DLD1 (cell line): Measurements from ENCODE around the gene MORN4.
"Not testable (repeated sequence)": the region's sequence is repeated elsewhere in the genome, so short reads cannot be mapped to it uniquely, and the experiment has no call there.

Experiments used
- in situ Hi-C: cut with HindIII; loops from 2 replicates; pipeline ENCODE4 v1.10.0; 2017; ENCODE audit warnings: low sequenced_read_pairs

MORN4 gene

GRCh38 chr10:97632949-97633884 lies at the start of gene MORN4:
Gene MORN4 (minus strand): TSS chr10:97633500. CDS start chr10:97619653, 13,847 bp downstream.
- in situ Hi-C loops, result no loop called here

GRCh38 chr10:97682042-97682441 lies 48.7 kb upstream of the MORN4 start:
- in situ Hi-C loops, result no loop called here

GRCh38 chr10:97679594-97679993 lies 46.3 kb upstream of the MORN4 start:
- in situ Hi-C loops, result no loop called here

- in situ Hi-C loops, result no loop called here
Observed at GRCh38 chr10:97676770-97677581, 43.7 kb upstream of the MORN4 start.

- in situ Hi-C loops, result no loop called here
Observed at GRCh38 chr10:97675222-97675621, 41.9 kb upstream of the MORN4 start.

GRCh38 chr10:97673736-97674525 lies 40.6 kb upstream of the MORN4 start:
- in situ Hi-C loops, result no loop called here

- in situ Hi-C loops, result no loop called here
Observed at GRCh38 chr10:97669571-97669970, 36.3 kb upstream of the MORN4 start.

- in situ Hi-C loops, result no loop called here
Observed at GRCh38 chr10:97667463-97667862, 34.2 kb upstream of the MORN4 start.

GRCh38 chr10:97666992-97667391 lies 33.7 kb upstream of the MORN4 start:
- in situ Hi-C loops, result no loop called here

GRCh38 chr10:97664282-97664850 lies 31.1 kb upstream of the MORN4 start:
- in situ Hi-C loops, result no loop called here

GRCh38 chr10:97659589-97659988 lies 26.3 kb upstream of the MORN4 start:
- in situ Hi-C loops, result no loop called here

- in situ Hi-C loops, result no loop called here
Observed at GRCh38 chr10:97656777-97657176, 23.5 kb upstream of the MORN4 start.

- in situ Hi-C loops, result no loop called here
Observed at GRCh38 chr10:97651773-97652172, 18.5 kb upstream of the MORN4 start.

GRCh38 chr10:97650726-97651125 lies 17.4 kb upstream of the MORN4 start:
- in situ Hi-C loops, result no loop called here

- in situ Hi-C loops, result not testable (repeated sequence)
Observed at GRCh38 chr10:97649405-97649750, 16.1 kb upstream of the MORN4 start.

GRCh38 chr10:97648562-97649404 lies 15.5 kb upstream of the MORN4 start:
- in situ Hi-C loops, result no loop called here

GRCh38 chr10:97647556-97647955 lies 14.3 kb upstream of the MORN4 start:
- in situ Hi-C loops, result no loop called here

GRCh38 chr10:97644936-97645335 lies 11.6 kb upstream of the MORN4 start:
- in situ Hi-C loops, result no loop called here

GRCh38 chr10:97643441-97643985 lies 10.2 kb upstream of the MORN4 start:
- in situ Hi-C loops, result no loop called here
